ENCODE data around the gene NUP93.
"Not testable (repeated sequence)": the region's sequence is repeated elsewhere in the genome, so short reads cannot be mapped to it uniquely, and the experiment has no call there.

NUP93 gene

DNA sequence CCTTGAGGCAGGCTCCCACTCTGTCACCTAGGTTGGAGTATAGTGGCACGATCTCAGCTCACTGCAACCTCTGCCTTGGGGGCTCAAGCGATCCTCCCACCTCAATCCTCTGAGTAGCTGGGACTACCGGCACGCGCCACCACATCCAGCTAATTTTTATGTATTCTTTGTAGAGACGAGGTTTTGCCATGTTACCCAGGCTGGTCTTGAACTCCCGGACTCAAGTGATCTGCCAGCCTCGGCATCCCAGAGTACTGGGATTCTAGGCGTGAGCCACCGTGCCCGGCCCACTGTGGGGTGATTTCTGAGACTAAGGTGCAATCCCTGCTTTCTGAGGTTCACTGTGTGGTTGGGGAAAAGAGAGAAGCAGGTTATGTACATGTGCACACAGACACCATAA is 123.0 kb downstream of the NUP93 start:
- DNase-seq = no peak

DNA sequence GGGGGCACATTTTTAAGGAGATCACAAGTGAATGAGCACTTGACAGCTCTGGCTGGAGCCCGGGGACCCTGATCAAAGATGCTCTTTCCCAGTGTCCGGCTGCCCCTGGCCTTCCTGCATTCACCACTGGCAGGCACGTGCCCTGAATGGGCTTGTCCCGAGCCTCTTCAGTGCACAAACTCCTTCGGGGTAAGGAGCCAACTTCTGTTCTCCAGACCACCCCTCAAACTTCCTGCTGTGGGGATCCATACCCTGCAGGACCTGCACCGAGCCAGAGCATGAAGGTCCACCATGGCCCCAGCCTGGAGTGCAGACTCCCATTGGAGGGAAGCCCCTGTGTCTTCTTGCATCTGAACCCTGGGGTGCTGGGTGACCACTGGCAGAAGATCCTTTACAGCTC is 125.3 kb downstream of the NUP93 start:
- DNase-seq = no peak

DNA sequence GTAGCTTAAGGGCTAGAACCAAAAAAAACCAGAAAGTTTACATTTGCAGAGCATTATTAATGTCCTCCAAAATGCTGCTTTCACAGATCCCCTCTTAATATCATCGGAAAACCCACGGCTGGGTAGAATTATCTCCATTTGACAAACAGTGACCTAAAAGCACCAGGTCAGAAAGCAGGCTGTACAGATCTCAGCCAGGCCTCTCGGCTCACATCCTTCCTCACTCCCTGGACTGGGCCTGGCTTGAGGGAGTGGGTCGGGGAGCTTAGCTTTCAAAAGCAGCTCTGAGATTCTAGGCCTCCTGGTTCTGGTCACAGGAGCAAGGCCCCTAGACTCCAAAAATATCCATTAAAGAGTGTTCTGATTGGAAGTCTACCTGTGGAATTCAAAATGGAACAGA is 126.0 kb downstream of the NUP93 start:
- no peak for DNase-seq

DNA sequence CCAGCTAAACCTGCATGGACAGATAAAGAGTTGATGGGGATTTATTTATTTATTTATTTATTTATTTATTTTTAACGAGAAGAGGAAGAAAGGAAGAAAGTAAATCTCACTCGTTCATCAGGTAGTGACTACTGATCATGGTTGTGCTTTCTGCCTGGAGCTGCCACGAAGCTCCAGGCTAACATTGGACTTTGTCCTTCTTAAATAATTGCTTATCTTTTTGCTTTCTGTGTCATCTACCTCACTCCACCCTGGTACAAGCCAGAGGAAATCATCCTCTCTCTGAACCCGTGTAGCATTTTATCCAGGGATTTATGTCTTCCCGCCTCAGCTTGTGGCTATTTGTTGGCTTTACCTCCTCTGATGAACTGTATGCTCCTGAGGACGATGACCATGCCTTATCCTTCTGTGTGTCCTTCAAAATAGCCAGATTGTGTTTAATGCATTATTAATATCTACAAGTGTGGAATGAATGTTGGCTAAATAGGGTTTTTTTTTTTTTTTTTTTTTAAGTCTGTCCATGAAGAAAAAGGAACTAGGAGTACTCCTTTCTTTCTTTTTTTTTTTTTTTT is 127.0 kb downstream of the NUP93 start:
- no peak for DNase-seq

DNA sequence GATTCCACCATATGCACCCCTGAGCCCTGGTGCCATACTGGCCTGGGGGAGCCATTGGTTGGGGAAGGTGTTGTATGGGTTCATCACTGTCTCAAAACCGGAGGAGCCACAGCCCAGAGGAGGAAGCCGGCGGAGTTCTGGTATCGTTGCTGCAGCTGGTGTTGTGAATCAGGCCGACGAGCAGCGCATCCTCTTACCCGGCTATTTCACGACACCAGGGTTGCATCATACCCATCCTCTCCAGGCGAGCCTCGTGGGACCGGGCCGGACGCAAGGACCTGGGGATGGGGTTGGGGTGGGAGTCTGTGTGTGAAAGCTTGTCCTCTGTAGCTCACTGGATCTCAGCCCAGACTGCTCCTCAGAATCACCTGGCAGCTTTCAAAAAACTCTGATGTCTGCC is 128.4 kb downstream of the NUP93 start:
- DNase-seq = no peak

DNA sequence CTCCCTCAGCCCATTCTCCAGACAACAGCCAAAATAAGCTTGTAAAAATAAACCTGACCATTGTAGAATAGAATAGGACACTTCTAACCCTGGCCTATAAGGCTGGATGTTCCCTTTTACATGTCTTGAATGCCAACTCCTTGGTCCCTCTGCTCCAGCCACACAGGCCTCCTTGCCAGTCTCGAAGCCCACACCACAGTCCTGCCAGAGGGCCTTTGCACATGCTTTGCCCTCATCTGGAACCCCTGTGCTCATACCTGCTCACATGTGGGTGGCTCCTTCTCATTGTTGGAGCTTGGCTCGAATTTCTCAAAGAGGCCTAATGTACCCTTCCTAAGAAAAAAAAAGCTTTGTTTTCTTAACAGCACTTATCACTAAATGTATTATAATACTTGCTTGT is 129.7 kb downstream of the NUP93 start:
- no peak for DNase-seq

DNA sequence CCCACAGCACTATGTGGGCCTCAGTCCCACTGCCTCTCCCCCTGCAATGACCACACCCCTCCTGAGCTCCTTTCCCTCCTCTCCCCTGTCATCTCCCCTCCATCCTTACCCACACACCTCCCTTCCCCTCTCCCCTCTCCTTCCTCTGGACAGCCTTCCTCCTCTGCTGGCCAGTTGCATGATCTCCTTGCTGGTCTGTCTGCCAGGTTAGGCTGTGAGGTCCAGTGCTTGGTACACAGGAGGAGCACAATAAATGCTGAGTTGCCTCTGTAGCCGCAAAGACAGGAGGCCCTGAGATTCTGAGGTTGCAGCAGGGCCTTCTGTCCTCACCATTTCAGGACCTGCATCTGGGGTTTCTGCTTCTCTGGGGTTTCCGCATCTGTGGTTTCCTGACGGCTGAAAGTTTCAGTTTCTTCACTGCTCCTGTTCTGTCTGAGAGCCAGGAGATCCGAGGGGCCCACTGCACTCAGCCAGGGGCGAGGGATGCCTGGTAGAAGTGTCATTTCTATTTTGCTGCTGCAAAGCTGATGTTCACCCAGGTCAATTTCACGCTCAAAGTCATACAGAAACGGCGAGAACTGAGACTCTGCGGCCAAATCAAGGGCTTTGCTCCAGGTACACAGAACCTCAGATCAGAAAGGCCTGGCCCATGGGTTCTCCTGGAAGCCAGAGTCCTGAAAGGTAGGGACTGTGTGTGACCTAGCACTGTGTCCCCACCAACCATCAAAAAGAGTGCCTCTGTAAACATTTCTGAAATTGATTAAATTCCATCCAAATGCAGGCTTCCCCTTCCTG is 130.5 kb downstream of the NUP93 start:
- no peak for DNase-seq

DNA sequence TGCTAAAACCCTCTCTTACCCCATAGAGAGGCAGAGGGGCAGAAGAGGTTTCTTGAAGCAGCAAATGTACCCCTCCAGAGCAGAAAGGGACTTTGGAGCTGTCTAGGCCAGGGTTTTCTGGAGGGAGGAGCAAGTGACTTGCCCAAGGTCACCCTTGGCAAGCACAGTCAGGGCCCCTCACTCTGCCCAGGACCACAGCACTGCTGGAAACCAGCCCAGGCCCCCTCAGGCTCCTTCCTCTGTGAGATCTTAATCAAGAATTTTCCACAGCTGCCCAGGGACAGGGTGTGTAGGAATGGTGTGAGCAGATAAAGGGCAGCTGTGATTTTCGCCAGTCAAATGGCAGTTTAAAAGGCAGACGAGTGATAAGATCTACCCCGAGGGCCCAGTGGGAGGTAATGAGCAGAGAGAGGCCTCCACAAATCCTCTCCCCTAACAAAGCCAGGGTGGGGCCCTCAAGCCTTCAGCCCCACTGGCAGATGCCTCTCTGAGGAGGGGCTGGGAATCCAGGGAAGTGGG is 131.2 kb downstream of the NUP93 start:
- DNase-seq = no peak

DNA sequence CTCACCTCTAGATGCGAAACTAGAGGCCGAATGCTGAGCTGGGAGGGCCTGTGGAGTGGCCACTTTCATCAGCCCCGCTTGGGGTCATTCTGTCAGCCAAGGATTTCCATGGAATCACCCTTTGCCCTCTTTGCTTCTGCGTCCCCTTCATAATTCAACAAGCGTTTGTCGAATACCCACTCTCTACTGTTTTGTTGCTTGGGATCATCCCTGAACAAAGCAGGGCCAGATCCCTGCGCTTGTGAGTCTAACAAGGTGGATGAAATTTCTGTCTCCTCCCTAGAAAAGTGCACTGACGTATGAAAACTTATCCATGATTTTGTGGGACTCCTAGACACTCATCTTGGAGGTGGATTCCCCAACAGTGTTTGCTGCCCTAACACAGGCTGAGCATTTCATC is 131.8 kb downstream of the NUP93 start:
- no peak for DNase-seq

DNA sequence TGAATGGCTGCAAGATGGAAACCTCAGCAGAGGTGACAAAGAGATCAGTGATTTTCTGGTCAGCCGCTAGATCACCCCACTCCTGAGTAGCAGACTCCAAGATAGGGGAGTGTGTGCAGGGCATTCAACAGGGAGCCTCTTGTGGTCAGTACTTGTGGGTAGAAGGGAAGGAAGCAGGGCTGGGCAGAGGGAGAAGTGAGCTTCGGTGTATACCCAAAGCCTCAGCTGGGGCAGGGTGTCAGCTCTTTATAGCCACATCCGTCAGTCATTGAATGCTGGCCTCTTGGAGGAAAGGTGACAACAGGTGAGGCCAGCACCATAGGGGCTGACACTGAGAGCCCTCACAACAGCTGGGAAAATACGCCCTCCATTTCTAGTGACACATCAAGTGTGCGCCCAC is 132.8 kb downstream of the NUP93 start:
- DNase-seq = no peak

DNA sequence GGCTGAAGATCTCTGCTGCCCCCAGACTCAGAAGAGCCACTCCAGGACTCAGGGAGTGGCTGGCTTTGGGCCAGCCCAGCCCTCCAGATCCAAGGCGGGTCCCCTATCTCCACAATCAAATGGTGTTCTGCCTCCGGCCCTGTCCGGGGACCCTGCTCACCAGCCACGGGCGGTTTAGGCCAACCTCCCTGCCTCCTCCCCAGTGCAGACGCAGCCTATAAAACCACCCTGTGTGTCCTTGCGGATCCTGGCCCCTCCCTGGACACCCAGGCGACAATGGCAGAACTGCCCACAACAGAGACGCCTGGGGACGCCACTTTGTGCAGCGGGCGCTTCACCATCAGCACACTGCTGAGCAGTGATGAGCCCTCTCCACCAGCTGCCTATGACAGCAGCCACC is 135.0 kb downstream of the NUP93 start, which contains the start of gene SLC12A3:
Gene SLC12A3 (plus strand): TSS at position 248 of the 400 bp plus-strand sequence. CDS start 29 bp downstream, at position 277.
- no peak for DNase-seq

DNA sequence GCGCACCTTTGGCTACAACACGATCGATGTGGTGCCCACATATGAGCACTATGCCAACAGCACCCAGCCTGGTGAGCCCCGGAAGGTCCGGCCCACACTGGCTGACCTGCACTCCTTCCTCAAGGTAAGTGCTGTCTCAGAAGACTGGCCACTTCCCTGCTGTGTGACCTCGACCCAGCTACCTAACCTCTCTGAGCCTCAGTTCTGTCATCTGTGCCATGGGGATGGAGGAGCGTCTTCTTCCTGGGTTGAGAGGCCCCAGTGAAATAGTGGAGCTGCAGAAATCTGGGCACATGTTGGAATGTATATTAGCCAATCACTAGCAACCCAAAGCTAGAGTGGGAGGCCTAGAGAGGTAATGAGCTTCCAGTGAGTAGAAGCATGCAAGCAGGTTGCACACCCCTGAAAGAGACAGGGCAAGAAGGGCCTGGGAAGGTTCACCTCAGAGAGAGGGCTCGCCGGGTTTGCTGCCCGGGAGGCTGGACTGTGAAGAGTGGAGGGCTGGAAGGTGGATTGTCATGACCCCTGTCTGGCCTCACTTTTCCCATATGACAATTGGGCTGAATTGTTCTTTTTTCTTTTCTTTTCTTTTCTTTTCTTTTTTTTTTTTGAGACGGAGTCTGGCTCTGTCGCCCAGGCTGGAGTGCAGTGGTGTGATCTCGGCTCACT is 135.6 kb downstream of the NUP93 start:
- DNase-seq = no peak

DNA sequence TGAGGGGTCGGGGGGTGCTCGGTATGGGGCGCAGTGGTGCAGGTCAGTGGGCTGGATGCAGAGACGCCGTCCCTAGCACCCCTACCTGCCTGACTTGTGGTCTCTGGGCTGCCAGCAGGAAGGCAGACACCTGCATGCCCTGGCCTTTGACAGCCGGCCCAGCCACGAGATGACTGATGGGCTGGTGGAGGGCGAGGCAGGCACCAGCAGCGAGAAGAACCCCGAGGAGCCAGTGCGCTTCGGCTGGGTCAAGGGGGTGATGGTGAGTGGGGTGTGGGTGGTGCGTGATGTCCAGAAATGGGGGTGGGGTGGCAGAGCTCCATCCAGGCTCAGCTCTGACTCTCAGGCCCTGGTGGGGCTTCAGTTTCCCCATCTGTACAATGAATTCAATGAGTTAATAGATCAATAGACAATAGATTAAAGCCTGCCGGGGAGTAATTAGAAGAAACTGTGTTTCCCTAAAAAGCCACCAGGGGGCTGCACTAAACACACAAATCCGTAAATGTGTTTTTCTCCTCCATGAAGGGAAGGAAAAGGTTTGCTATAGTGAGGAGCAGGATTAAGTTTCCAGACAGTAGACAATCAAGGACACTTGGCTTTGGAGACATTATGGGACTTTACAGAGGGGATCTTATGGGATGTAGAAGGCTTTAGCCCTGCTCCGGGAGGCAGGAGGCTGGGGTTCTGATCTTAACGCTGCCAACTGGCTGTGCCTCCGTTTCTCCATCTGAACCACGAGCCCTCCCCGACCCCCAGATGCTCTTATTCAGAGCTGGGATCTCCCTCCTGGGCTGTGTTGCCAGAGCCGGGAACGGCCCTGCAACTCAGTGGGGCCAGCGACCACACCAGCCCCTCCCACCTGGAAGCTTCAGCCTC is 137.3 kb downstream of the NUP93 start:
- DNase-seq = peak; percentile 54

DNA sequence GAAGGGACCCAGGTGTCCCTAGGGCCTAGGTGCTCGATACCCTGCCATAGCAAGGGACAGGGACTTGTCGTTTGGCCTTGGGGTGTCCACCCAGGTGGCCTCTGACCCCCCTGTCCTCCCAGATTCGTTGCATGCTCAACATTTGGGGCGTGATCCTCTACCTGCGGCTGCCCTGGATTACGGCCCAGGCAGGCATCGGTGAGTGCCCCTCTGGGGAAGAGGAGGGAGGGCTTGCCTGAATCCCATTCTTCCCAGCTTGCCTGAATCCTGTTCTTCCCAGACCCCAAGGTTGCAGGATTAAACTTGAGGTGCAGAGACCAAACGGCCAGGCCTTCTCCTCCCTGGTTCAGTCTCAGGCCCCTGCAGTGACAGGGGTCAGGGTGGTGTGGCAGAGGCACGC is 138.2 kb downstream of the NUP93 start:
- no peak for DNase-seq

DNA sequence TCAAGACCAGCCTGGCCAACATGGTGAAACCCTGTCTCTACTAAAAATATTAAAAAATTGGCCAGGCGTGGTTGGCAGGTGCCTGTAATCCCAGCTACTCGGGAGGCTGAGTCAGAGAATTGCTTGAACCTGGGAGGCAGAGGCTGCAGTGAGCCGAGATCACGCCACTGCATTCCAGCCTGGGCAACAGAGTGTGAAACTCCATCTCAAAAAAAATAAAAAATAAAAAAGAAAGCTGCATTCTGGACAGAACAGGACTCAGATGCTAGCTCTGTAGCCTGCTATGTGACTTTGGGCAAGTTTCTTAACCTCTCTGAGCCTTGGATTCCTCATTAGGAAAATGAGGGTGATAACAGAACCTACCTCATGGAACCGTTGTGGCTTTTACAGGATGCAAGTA is 138.8 kb downstream of the NUP93 start:
- DNase-seq = not testable (repeated sequence)

DNA sequence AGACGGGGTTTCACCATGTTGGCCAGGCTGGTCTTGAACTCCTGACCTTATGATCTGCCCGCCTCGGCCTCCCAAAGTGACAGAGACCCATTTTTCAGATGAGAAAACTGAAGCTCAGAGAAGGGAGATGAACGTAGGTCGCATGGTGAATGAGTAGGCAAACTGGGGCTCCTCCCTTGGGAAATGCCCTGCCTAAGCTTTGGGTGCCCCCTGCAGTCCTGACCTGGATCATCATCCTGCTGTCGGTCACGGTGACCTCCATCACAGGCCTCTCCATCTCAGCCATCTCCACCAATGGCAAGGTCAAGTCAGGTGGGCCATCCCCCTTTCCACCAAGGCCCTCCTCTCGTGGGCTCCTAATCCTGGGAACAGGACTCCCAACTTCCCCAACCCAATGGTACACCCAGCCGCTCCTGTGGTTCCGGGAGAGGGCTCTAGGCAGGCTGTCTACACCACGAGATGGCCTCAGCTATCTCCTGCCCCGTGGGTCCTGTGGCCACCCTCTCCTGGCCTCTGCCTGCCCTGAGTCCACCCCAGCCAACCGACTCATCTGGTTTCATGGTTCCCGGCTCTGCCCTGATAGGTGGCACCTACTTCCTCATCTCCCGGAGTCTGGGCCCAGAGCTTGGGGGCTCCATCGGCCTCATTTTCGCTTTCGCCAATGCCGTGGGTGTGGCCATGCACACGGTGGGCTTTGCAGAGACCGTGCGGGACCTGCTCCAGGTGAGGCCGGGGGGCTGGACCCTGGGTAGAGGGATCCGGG is 139.8 kb downstream of the NUP93 start:
- no peak for DNase-seq

DNA sequence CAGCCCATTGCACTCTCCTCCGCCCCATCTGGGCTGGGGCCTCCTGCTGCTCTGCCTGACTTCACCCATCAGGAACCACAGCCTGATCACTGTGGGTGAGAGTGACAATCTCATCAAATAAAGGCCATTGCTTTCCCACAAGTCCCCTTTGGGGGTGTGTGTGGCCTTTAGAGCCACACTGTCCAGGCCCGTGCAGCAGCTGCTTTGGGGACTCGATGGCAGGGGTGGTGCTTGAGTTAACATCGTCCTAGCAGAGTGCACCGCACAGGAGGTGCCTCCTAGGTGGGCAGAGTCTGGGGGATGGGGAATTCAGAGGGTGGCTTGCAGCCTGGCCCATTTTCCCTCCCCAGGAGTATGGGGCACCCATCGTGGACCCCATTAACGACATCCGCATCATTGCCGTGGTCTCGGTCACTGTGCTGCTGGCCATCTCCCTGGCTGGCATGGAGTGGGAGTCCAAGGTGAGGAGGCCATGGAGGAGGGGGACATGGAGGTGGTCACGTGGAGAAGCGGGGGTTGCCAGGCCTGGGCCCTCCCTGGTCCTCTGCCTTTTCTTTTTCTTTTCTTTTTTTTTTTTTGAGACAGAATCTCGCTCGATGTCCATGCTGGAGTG is 140.5 kb downstream of the NUP93 start:
- DNase-seq = no peak

DNA sequence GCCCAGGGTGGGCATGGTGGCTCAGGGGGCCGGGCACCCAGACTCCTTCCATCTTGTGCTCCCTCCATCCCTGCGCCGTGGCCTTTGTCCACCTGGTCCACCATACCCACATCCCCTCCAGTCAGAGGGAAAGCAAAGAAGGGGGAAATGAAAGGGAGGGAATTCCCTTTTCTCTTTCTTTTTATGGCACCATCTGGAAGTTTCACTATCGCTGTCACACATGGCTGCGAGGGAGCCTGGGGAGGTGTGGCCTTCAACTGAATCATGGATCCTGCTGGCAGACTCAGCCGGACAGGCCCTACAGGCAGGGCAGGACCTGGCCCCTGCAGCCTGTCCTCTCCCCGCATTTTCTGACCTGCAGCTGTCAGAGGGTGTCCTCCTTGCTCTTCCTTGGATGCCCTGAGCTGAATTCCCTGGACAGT is 141.3 kb downstream of the NUP93 start:
- no peak for DNase-seq

DNA sequence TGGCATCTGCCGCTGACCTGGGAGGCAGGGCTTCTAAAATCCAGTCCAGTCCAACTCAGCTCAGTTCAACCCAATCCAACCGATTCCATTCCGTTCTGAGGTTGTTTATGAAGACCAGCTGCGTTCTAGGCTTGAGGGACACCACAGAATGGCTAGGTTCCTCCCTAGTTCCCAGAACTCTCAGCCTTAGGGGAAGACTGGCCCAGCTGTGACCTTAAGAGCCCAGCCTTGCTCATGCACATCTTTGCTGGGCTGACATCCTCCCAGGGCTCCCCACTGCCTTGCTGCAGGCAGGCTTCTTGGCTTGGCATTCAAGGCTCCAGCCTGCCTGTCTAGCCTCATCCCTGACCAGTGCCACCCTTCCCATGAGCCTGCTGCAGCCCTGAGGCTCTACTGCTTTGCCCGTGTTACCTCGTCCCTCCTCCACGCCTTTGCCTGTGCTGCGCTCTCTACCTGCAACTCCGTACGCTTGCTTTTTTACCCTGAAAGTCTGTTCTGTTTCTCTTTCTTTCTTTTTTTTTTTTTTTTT is 143.0 kb downstream of the NUP93 start:
- no peak for DNase-seq

DNA sequence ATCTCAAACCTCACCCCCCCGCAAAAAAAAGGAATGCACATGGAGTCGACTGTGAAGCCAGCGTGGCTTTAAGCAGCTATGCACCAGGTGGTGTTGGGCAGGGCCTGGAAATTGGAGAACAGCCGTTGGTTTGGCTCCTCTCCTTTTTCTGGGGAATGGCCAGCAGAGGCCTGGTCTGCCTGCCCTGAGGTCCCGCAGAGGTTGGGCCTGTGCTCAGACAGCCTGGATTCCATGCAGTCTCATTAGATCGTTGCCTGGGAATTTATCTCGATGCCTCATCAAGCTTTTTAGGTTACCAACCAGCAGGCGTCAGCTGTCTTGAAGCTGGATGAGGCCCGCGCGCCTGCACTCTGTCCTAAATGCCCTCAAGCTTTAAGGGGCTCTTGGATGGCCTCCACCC is 144.9 kb downstream of the NUP93 start:
- no peak for DNase-seq

DNA sequence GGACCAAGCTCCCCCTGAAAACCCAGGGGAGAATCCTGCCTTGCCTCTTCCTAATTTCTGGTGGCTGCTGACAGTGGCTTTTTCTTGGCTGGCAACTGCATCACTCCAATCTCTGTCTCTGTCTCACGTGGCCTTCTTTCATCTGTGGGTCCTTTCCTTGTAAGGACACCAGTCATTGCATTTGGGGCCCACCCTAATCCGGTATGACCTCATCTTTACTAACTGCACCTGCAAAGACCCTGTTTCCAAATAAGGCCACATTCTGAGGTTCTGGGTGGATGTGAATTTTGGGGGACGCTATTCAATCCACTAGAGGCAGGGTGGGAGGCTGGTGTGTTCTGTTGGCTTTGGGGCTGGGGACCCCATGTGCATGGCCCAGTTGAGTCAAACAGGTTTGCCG is 146.1 kb downstream of the NUP93 start:
- no peak for DNase-seq
